CD4-positive, alpha-beta T cell treated with Interleukin-17A for 1 hour (primary cell): ENCODE measurements around the gene SNRPD1.
"Not testable (repeated sequence)": the region's sequence is repeated elsewhere in the genome, so short reads cannot be mapped to it uniquely, and the experiment has no call there.

Experiments used
- DNase-seq: peaks from one replicate; pipeline ENCODE4 v3.0.0-alpha.2; 2020

The SNRPD1 gene

DNA sequence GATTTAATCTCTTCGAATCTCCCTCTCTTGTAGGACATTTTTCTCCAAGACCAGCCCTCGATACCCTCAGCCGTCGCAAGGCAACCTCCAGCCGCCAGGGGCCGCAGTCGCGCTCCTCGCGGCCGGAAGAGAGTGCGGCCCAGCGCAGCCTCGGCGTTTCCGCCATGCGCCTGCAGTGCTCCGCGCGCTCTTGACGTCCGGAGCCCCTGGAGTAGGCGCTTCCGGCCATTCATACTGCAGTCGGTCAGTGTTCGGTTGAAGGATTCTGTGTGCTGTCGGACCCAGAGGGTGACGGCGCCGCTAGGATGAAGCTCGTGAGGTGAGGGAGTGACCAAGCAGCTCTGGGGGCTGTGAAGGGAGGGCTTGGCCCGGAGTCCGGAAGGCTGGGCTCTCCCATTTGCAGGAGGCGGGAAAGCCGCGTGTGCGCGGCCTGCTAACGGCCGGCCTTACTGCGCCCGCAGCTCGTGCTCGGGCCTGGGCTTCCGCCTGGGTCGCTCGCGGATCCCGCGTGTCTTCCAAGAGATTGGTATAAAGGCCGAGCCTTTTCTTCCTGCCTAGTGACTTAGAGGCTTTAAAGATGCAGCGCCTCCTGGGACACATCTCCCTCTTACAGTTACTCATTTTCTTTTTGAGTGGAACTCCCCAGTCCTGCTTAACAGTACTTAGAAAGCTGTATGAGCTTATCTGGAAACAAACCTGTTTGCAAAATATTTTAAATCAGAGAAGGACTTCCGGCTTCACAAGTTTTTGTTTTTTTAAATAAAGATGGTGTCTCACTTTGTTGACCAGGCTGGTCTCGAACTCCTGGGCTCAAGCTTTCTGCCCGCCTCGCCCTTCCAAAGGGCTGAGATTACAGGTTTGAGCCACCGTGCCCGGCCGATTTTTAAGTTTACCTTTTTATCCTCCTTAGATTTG is at the start of gene SNRPD1:
Gene SNRPD1 (plus strand): TSS at position 190 of the 915 bp plus-strand sequence. CDS start 116 bp downstream, at position 306.
- DNase-seq = peak; percentile 91

- no peak for DNase-seq
Measured at GRCh38 chr18:21571772-21572171, 40.3 kb upstream of the SNRPD1 start.

GRCh38 chr18:21575656-21576055 is 36.5 kb upstream of the SNRPD1 start:
- DNase-seq = no peak

DNA sequence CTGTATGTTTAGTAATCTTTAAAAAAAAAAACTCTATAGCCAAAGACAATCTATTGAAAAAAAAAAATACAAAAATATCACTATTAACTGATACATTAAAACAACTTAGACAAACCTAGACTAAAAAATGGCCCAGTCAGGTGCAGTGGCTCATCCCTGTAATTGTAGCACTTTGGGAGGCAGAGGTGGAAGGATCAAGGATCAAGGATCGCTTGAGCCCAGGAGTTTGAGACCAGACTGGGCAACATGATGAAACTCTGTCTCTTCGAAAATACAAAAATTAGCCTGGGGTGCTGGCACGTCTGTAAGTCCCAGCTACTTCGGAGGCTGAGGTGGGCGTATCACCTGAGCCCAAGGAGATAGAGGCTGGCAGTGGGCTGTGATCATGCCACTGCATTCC is 27.7 kb upstream of the SNRPD1 start:
- DNase-seq = no peak

GRCh38 chr18:21592361-21592760 is 19.8 kb upstream of the SNRPD1 start:
- not testable (repeated sequence) for DNase-seq

DNA sequence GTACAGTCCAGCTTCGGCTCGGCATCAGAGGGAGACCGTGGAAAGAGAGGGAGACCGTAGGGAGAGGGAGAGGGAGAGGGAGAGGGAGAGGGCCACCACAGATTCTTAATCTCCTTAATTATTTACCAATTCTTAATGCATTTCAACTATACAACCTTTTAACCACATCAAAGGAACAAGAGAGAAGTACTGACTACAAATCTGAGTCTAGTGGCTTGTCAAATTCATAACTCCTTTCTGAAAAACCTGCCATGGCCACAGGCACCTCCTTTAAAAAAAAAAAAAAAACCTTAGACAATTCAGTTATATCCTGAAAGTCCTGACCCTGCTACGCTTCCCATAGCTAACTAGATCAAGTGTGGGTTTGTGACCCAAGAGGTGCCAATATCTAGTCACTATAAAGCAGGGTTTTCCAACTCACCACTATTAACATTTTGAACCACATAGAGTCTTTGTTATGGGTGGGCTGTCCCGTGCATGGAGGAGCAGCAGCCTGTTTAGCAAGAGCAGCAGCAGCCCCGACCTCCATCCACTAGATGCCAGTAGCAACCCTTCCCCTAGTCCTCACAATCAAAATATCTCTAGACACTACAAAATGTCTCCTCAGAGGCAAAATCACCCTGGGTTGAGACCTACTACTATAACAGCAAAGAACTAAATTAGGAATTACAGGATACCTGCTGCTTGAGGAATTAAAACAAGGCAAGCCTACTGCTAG is 18.4 kb upstream of the SNRPD1 start:
- peak; percentile 13 for DNase-seq

GRCh38 chr18:21597620-21598019 is 14.5 kb upstream of the SNRPD1 start:
- DNase-seq = no peak

GRCh38 chr18:21598726-21599584 is 13.2 kb upstream of the SNRPD1 start:
- DNase-seq = no peak

GRCh38 chr18:21599585-21600525 is 12.3 kb upstream of the SNRPD1 start:
- peak; percentile 21 for DNase-seq

DNA sequence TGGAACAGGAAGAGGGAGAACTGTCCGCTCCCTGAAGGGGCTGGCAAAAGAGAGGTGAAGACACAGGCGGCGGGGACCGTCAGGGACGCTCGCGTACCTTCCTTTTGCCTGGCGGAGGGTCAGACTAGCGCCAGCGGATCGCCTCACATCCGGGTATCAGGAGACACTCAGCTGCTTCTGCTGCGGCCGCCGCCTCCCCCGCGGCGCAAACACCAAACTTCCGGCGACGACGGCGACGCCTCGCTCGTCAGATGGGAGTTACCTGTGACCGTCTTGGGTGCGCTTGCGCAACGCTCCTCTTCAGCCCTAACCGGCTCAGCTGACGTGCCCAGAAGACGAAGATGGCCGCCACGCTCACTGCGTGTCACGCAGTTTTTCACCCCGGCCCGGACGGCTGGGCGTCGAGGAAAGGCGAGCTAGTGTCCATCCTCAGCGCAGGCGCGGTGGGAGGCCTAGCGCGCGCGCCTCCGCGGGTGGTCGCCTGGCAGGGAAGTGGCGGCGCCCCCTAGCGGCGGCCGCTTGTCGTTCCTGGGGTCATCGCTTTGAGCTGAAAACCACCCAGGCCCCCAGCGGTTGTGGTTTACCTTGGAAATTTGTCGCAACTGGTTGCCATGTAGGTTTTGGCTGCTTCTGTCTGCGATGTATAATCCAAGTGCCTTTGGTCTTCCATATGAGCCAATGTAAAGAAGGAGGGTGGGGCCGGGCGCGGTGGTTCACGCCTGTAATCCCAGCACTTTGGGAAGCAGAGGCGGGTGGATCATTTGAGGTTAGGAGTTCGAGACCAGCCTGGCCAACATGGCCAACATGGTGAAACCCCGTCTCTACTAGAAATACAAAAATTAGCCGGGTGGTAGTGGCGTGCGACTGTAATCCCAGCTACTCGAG is 11.3 kb upstream of the SNRPD1 start, which contains the start of gene ESCO1:
Gene ESCO1 (minus strand): TSS at position 179 of the 885 bp plus-strand sequence. CDS start 25,861 bp downstream, outside the sequence.
- peak; percentile 97 for DNase-seq

- DNase-seq = peak; percentile 19
Measured at GRCh38 chr18:21602299-21602587, 9.9 kb upstream of the SNRPD1 start.

DNA sequence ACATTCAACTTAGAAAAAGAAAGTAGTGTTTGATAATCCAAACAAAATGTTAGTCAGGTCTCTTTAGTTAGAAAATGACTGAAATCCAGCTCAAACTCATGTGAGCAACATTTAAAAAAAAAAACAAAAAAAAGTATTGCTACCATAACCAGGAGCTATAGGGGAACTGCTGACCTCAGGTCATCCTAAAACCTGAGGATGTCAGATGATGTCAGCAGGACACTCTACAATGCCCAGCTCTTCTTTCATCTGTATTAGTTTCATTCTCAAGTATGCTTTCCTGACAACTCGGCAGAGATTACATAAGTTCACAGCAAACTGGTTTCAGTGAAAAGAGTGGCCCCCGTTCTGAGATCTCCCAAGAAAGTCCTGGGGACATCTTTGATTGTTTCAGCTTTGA is 7.4 kb upstream of the SNRPD1 start:
- DNase-seq = no peak

- DNase-seq = no peak
Measured at GRCh38 chr18:21605213-21605612, 6.9 kb upstream of the SNRPD1 start.

- DNase-seq = not testable (repeated sequence)
Measured at GRCh38 chr18:21611401-21612124, 551 bp upstream of the SNRPD1 start.

DNA sequence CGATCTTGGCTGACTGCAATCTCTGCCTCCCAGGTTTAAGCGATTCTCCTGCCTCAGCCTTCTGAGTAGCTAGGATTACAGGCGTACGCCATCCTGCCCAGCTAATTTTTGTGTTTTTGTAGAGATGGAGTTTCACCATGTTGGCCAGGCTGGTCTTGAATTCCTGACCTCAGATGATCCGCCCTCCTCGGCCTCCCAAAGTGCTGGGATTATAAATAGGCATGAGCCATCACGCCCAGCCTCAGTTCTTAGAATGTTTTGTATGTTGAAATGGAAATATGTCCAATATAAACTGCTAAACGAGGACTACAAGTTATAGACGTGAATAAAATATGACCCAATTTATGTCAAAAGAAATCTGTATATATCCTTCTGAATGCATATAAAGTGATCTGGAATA is 9.5 kb downstream of the SNRPD1 start:
- DNase-seq = not testable (repeated sequence)

GRCh38 chr18:21629089-21629832 is 17.1 kb downstream of the SNRPD1 start:
- no peak for DNase-seq

GRCh38 chr18:21632393-21632792 is 20.3 kb downstream of the SNRPD1 start:
- DNase-seq = peak; percentile 10

- no peak for DNase-seq
Measured at GRCh38 chr18:21634588-21635199, 22.6 kb downstream of the SNRPD1 start.

- no peak for DNase-seq
Measured at GRCh38 chr18:21636769-21637168, 24.7 kb downstream of the SNRPD1 start.
